ENCODE results near the gene WAC. TPM values are rescaled to one million over a fixed set of nuclear protein-coding genes. Genes with fewer than 3 reads are reported as not detected.
A peak's percentile ranks its signal among the peaks of the same experiment; 100 is the strongest.

The WAC gene
- total and polyA plus RNA-seq, 9 of the 15 experiments (the other 6 are each of a cell fraction or from before 2014, with no cell fraction given), result 24.8 to 123 (median 78.2) TPM

- TF ChIP-seq REST (IDR thresholded peaks at IDR 0.05; ENCODE audit: borderline replicate concordance), result no peak
- TF ChIP-seq REST (CRISPR knock-in tag; IDR thresholded peaks at IDR 0.05; ENCODE audit: low read depth), result no peak
- peak; percentile 19; the same call in 1 of the 2 replicates for TF ChIP-seq CXXC5 (CRISPR knock-in tag; IDR thresholded peaks at IDR 0.05)
- TF ChIP-seq ESRRA (IDR thresholded peaks at IDR 0.05; ENCODE audit: borderline replicate concordance, low read depth), result no peak
- TF ChIP-seq GMEB1 (CRISPR knock-in tag; IDR thresholded peaks at IDR 0.05), result no peak
- TF ChIP-seq CHD4 (IDR thresholded peaks at IDR 0.05; ENCODE audit: insufficient read depth, insufficient replicate concordance, low read depth, low read length, poor library complexity, severe bottlenecking), result no peak
- TF ChIP-seq PHB2 (IDR thresholded peaks at IDR 0.05; ENCODE audit: low read depth), result no peak
- TF ChIP-seq SRSF9 (IDR thresholded peaks at IDR 0.05; ENCODE audit: borderline replicate concordance, low read depth, low read length), result no peak
- TF ChIP-seq MAZ (CRISPR knock-in tag; conservative IDR thresholded peaks at IDR 0.05 in 1 of 2, IDR thresholded peaks at IDR 0.05 in 1 of 2), result peak; percentile 54 to 68; a peak in 3 of 4 replicates
- TF ChIP-seq ZBTB17 (CRISPR knock-in tag; IDR thresholded peaks at IDR 0.05), result no peak
- TF ChIP-seq ZKSCAN8 (CRISPR knock-in tag; IDR thresholded peaks at IDR 0.05), result no peak
- TF ChIP-seq BRD4 (IDR thresholded peaks at IDR 0.05), result no peak
- TF ChIP-seq RBM15 (IDR thresholded peaks at IDR 0.05; ENCODE audit: insufficient read depth, low read length), result no peak
- TF ChIP-seq ASH1L (IDR thresholded peaks at IDR 0.05; ENCODE audit: borderline replicate concordance, low read depth, partially characterized antibody), result no peak
- TF ChIP-seq SMAD3 (CRISPR knock-in tag; conservative IDR thresholded peaks at IDR 0.05), result no peak
- TF ChIP-seq YY1 (IDR thresholded peaks at IDR 0.05; ENCODE audit: borderline replicate concordance in 1 of 3, control insufficient read depth in 1 of 3, extremely low read depth in 1 of 3, insufficient read depth in 3 of 3, insufficient read length in 1 of 3, insufficient replicate concordance in 2 of 3, low read depth in 1 of 3, low read length in 2 of 3), result peak; percentile 18 to 85 (median 19)
- TF ChIP-seq PHF21A (IDR thresholded peaks at IDR 0.05; ENCODE audit: borderline replicate concordance, low read depth), result no peak
- TF ChIP-seq ATF7 (IDR thresholded peaks at IDR 0.05), result no peak
These were observed 820 bp downstream of the WAC start (continued) for GRCh38 chr10:28533571-28534304.

Measured in K562 (cell line).